HG03175 (cell line): Measurements from ENCODE around the gene SPARCL1.
"Not testable (repeated sequence)": the region's sequence is repeated elsewhere in the genome, so short reads cannot be mapped to it uniquely, and the experiment has no call there.

Source experiments
- ATAC-seq: cut with Tn5 transposase; IDR thresholded peaks from one replicate; pipeline ENCODE4 v1.9.1; 2021; ENCODE audit warnings: mild to moderate bottlenecking, moderate library complexity; ENCODE audit not compliant: unreplicated experiment

SPARCL1 gene

DNA sequence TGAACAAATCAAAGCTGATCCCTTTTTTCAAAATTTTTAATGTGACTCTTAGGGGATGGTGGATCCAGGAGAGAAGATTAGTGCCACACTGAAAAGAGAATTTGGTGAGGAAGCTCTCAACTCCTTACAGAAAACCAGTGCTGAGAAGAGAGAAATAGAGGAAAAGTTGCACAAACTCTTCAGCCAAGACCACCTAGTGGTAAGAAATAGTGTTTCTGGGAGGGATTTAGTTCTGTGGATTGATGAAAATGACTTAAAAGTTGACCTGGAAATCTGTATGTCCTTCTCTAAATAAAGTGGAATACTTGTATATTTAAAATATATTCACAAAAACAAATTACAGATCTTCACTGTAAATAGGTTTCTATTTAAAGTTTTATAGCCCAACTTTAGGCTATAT is 77.6 kb downstream of the SPARCL1 start:
- no peak for ATAC-seq

DNA sequence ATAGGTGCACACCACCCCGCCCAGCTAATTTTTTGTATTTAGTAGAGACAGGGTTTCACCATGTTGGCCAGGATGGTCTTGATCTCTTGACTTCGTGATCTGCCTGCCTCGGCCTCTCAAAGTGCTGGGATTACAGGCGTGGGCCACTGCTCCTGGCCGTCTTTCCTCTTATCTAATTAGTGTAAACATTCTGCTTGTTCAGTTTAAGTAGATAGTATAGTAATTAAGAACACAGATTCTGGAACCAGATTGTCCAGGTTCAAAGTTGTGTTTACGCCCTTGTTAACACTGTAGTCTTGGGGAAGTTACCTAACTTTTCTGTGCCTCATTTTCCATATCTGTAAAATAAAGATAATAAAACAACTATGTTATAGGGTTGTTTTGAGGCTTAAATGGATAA is 82.8 kb downstream of the SPARCL1 start:
- not testable (repeated sequence) for ATAC-seq

DNA sequence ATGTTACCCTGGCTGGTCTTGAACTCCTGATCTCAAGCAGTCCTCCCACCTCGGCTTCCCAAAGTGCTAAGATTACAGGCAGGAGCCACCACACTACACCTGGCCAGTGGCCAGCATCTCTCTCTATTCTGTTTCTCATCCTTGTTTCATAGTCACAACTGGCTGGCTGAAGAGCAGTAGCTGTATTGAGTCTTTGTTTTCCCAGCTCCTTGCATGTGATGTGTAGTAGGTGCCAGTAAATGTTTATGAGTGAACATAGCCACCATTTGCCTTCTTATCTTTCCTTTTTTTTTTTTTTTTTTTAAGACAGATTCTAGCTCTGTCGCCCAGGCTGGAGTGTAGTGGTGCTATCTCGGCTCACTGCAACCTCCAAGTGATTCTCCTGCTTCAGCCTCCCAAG is 83.2 kb downstream of the SPARCL1 start:
- ATAC-seq, result no peak

DNA sequence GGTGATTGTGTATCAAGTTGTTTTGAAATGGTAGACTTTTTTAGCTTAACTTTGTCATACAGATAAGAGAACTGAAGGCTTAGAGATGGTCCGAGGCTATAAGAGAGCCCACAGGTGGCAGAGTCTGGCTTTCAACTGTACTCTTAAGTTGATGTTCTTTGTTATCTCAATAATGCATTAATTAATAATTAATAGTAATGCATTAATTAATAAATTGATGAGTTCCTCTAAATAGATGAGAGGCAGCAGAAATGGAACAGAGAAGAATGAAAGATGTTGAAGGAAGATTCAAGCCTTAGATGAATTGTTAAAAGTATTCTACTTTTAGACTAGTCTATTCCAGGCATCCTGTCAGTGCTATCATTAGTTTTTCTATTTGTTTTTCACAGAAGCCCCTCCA is 84.4 kb downstream of the SPARCL1 start:
- no peak for ATAC-seq

DNA sequence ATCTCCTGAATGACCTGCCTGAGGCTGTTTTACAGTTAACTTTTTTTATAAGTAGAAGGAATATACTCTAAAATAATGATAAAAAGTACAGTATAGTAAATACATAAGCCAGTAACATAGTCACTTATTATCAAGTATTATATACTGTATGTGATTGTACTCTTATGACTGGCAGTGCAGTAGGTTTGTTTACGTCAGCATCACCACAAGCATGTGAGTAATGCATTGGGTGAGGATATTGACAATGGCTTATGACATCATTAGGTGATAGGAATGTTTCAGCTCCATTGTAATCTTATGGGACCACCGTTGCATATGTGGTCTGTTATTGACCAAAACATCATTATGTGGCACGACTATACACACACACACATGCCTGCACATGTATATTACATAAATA is 86.3 kb downstream of the SPARCL1 start:
- no peak for ATAC-seq

DNA sequence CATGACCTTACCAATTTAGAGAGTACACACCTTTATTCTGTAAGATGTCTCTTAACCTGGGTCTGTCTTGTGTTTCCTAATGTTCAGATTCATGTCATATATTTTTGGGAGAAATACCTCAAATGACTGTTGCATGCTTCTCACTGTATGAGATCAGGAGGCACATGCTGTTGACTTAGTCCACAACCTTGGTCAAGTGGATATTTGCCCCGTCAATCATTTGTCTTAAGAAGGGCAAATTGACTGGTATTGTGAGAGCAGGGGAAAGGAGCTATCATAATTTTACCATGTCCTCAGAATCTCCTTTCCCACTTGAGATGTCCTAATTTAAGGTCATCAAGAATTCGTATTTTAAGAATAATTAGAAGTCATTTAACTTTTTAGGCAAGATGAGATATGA is 95.8 kb downstream of the SPARCL1 start:
- no peak for ATAC-seq

DNA sequence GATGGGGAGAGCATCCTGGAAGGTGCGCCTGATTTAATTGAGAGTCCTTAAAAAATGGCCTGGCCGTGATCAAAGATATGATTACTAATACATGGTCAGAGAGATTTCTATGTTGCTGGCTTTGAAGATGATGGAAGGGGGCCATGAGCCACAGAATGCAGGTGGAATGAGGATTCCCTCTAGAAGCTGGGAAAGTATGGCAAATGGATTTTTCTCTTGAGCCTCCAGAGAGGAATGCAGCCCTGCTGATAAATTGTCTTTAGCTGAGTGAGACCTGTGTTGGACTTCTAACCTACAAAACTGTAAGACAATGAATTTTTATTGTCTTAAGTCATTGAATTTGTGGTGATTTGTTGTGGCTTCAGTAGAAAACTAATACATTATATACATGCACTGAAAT is 99.1 kb downstream of the SPARCL1 start:
- no peak for ATAC-seq

DNA sequence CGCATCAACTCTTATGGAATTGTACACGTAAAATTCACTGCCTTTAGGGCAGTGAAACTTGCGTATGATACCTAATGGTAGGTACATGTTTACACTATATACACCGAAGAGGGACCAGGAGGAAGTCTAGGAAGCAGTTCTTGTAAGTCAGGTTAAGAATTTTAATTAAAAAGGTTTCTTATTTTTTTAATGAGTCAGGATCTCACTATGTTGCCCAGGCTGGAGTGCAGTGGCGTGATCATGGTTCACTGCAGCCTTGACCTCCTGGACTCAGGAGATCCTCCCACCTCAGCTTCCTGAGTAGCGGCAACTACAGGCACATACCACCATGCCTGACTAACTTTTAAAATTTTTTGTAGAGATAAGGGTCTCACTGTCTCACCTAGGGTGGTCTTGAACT is 100.2 kb downstream of the SPARCL1 start:
- no peak for ATAC-seq

DNA sequence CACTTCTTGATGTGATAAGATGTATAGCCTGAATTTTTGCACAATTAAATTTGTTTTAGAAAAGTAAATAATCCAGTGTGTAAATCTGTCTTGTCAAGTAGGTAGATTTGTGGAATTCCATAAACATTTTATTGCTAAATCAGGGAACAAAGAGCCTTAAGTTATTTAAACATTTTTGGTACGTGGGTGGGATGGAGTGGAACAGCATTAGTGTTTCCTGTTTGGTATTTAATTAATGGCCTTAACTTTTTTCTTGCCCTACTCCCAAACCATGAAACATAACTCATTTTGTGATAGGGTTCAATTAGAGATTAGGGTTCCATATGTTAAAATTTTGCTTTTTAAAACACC is 101.7 kb downstream of the SPARCL1 start:
- no peak for ATAC-seq

DNA sequence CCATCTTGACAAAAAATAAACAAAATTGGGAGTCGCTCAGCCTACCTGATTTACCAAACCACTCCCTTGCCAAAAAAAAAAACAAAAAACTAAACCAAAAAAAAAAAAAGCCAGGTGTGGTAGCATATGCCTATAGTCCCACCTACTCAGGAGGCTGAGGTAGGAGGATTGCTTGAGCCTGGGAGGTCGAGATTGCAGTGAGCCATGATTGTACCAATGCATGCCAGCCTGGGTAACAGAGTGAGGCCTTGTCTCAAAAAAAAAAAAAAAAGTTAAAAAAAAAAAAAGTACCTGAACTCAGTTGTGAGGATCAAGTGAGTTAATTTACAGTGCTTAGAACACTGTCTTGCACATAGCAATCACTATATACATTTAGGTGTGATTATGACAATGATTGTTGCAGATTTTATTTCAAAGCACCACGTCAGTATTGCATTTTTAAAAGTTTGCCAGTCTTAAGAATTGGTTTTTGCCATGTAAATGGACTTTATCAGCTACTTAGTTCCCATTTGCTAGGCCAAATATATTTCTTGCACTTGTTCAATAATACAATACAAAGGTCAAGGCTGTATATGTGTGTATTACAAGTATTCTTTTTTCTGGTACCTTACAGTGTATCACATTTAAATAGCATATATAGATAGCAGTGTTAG is 102.2 kb downstream of the SPARCL1 start:
- no peak for ATAC-seq

DNA sequence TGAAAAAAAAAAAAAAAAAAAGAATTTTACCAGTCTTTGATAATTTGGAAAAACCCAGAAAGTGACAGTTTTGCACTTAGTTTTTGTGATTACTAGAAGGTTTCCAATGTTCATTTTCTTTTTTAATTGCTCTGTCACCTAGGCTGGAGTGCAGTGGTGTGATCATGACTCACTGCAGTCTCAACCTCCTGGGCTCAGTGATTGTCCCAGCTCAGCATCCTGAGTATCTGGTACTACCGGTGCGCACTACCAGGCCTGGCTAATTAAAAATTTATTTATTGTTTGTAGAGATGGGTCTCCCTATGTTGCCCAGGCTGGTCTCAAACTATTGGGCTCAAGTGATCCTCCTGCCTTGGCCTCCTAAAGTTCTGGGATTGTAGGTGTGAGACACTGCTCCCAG is 103.5 kb downstream of the SPARCL1 start:
- no peak for ATAC-seq

DNA sequence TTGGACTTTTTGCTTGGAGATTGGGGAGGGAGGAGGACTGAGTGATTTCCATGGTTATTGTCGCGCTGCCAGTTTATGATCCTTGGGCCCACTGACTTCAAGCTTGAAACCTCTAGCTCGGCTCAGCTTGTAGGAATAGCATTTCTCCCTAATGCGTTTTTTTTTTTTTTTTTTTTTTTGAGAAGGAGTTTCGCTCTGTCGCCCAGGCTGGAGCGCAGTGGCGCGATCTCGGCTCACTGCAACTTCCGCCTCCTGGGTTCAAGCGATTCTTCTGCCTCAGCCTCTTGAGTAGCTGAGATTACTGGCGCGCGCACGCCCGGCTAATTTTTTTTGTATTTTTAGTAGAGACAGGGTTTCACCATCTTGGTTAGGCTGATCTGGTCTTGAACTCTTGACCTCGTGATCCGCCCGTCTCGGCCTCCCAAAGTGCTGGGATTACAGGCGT is 105.1 kb downstream of the SPARCL1 start:
- not testable (repeated sequence) for ATAC-seq
